ENCODE data around the gene CACNA1E.

Gene CACNA1E

DNA sequence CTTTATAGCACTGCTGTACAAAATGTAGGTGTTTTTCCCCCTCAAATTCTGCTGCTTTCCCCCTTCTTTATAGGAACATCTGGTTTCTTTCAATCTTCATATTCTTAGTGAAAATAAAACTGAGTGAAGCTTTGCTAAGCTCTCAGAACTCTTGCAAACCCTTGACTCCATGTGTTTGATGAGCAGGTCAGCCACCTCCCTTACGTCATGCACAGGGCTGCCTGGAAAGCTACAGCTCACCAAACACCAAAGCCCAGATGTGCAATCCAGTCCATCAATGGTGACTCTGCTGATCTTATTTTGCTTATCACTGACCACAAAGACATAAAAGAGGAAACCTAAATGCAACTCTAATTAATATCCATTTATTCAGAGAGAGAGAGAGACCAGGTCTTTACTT, 5.5 kb downstream of the CACNA1E start:
- DNase-seq (ENCODE audit: low spot score) = no peak
- POLR2A ChIA-PET (ENCODE audit: low non-redundant PET) = no interaction called here
- TF ChIP-seq, protein P1, sequence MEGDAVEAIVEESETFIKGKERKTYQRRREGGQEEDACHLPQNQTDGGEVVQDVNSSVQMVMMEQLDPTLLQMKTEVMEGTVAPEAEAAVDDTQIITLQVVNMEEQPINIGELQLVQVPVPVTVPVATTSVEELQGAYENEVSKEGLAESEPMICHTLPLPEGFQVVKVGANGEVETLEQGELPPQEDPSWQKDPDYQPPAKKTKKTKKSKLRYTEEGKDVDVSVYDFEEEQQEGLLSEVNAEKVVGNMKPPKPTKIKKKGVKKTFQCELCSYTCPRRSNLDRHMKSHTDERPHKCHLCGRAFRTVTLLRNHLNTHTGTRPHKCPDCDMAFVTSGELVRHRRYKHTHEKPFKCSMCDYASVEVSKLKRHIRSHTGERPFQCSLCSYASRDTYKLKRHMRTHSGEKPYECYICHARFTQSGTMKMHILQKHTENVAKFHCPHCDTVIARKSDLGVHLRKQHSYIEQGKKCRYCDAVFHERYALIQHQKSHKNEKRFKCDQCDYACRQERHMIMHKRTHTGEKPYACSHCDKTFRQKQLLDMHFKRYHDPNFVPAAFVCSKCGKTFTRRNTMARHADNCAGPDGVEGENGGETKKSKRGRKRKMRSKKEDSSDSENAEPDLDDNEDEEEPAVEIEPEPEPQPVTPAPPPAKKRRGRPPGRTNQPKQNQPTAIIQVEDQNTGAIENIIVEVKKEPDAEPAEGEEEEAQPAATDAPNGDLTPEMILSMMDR (conservative IDR thresholded peaks at IDR 0.05; ENCODE audit: low read depth) = no peak
- CTCF ChIA-PET = interaction anchor here (0.8 kb wide), 1 partner anchor 188 kb away, joined by 4 read pairs; no protein-coding TSS in a partner anchor
- H3K27ac ChIP-seq = no peak overlapping the region

DNA sequence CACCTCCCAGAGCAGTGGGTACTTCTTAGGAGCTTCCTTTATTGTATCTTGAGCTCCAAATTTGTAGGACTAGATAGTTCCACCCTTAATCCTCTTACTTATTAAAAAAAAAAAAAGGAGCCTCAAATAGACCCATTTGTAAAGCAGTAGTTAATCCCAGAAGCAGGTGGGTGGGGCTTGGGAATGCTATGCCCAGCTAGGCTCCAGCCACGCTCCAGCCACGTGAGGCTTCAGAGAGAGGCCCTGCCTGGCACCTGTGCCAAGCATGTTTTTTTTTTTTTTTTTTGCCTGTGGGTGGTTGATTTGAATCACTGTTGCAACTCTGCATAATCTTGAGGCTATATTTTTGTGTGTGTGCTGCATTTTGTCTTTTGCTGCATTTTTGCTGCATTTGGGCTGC, 7.0 kb downstream of the CACNA1E start:
- H3K27ac ChIP-seq = no peak overlapping the region
- ChIA-PET CTCF (interaction anchor here (0.6 kb wide), 1 partner anchor 53 kb away, joined by 3 read pairs; no protein-coding TSS in a partner anchor), POLR2A (ENCODE audit: low non-redundant PET) (no interaction called here)
- no peak for DNase-seq (ENCODE audit: low spot score)
- TF ChIP-seq, protein P1 (conservative IDR thresholded peaks at IDR 0.05; ENCODE audit: low read depth) = no peak

DNA sequence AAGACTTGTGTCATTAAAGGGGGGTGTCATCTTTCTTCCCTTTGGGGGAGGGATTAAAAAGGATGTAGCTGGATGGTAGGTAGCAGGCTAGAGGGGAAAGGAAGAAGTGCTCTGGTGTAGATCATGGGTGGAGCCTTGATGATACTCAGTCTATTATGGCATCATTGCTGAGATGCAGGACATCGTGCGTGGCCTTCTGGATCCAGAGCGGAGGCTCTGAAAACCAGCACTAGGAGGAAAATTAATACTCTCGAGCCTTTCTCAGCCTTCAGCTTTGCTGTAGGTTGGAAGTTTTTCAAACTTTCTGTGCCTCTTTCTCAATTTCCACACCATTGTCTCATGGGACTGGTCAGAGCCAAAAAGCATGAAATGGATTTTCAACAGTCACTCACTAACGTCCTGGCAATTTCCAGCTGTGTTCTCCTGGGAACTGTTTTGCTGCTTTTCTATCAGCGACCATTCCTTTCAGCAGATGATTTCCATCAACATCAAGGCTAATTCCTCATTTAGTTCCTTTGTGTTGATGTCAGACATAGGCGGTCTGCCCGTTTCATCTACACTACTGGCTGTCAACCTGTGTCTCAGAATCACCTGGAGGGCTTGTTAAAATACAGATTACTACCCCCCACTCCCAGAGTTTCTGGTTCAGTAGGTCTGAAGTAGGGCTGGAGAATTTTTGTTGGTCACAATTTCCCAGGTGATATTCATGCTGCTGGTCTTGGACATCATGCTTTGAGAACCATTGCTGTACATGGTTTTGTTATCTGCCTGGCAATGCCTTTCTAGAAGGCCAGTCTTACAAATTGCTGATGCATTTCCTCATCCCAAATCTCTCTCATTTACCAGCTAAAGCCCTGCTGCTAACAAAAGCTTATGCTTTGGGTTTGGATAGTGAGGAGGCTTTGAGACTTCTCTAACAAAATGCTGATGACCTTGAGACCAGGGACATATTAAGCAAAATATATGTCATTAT, 7.7 kb downstream of the CACNA1E start:
- ChIA-PET CTCF (no interaction called here), POLR2A (ENCODE audit: low non-redundant PET) (no interaction called here)
- TF ChIP-seq, protein P1 (conservative IDR thresholded peaks at IDR 0.05; ENCODE audit: low read depth) = no peak
- DNase-seq (ENCODE audit: low spot score) = no peak
- H3K27ac ChIP-seq = no peak overlapping the region

DNA sequence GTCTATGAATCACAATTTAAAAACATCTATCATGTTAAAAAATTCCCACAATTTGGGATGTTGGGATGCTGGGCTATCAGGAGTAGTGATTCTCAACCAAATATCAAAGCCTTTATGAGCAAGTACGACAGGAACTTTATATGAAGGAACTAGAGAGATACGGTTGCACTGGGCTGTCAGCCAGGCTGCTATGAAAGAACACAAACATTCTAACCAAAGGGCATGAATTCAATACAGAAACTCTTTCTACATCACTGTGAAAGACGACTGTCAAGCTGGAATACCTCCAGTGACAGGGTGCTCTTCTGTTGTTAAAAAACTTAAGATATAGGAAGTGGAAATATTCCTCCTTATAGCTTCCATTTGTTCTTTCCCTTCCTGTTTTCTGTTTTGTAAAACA, 9.8 kb downstream of the CACNA1E start:
- ChIA-PET CTCF (interaction anchor here (0.6 kb wide), 1 partner anchor 444 kb away, joined by 3 read pairs; no protein-coding TSS in a partner anchor), POLR2A (ENCODE audit: low non-redundant PET) (no interaction called here)
- TF ChIP-seq, protein P1 (conservative IDR thresholded peaks at IDR 0.05; ENCODE audit: low read depth) = no peak
- H3K27ac ChIP-seq = no peak overlapping the region
- DNase-seq (ENCODE audit: low spot score) = no peak

DNA sequence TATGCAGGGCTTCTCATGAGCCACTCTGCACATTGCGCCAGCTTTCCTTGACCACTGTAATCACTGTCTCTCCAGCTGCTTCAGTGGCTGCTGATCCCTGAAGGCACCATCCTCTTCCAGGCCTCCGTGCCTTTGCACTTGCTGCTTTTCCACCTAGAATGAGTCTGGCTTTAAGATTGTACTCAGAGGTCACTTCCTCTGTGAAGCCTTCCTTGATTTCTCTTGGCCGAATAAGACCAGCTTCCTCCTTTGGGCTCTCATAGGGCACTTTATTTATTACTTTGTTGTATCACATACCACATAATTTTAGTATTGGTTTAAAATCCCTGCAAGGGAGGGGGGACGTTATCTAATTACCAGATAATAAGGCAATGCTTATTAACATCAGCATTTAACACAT, 10.6 kb downstream of the CACNA1E start:
- TF ChIP-seq, protein P1 (conservative IDR thresholded peaks at IDR 0.05; ENCODE audit: low read depth) = no peak
- DNase-seq (ENCODE audit: low spot score) = no peak
- no peak overlapping the region for H3K27ac ChIP-seq
- ChIA-PET CTCF (interaction anchor here (0.6 kb wide), 3 partner anchors 248 to 1139 kb away, joined by 3 to 5 read pairs (median 3); no protein-coding TSS in a partner anchor), POLR2A (ENCODE audit: low non-redundant PET) (no interaction called here)

DNA sequence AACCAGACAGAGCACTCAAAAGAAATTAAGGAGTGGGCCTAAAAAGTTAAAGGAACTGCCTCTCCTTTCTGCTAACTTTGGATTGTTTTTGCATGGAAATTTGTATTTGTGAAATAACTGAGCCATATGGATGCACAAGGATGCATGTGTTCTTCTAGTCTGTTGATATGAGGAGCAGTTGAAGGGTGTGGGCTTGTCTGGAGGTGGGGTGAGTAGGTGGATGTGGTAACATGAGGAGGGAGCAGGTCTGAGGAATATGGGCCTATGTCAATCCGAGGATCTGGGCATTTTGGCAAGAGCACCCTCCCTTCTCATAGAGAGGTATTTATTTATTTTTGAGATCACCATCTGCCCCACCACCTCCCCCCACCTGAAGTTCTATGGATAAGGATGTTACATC, 13.4 kb downstream of the CACNA1E start:
- POLR2A ChIA-PET (ENCODE audit: low non-redundant PET) = no interaction called here
- DNase-seq (ENCODE audit: low spot score) = no peak
- no peak overlapping the region for H3K27ac ChIP-seq
- TF ChIP-seq, protein P1 (conservative IDR thresholded peaks at IDR 0.05; ENCODE audit: low read depth) = no peak
- CTCF ChIA-PET = no interaction called here
